ENCODE measurements around the gene PLEKHA7. TPM values are rescaled to one million over a fixed set of nuclear protein-coding genes. Genes with fewer than 3 reads are reported as not detected.

Gene PLEKHA7
- total RNA-seq, 1 experiment from 2014 or later, result 1.7 TPM

- POLR2A ChIA-PET (ENCODE audit: low non-redundant PET), result no interaction called here
- DNase-seq (ENCODE audit: low spot score), result no peak
- no peaks in the 10 kb centered on the region for H3K27me3 ChIP-seq (replicated peaks; ENCODE audit: insufficient read depth, low read depth, low read length, poor library complexity)
- H3K36me3 ChIP-seq (ENCODE audit: insufficient read depth, low read length, poor library complexity, severe bottlenecking), result peaks cover 92% of the 10 kb centered on the region
- no peaks in the 10 kb centered on the region for H3K4me1 ChIP-seq (ENCODE audit: insufficient read depth, low read length, poor library complexity, severe bottlenecking)
- TF ChIP-seq EZH2 (IDR thresholded peaks at IDR 0.05; ENCODE audit: borderline replicate concordance, low read depth, low read length, poor library complexity, severe bottlenecking), result no peak
- TF ChIP-seq CTCF (conservative IDR thresholded peaks at IDR 0.05; ENCODE audit: low read depth, low read length), result no peak
- H3K9me3 ChIP-seq (ENCODE audit: low read depth, low read length, poor library complexity, severe bottlenecking), result no peaks in the 10 kb centered on the region
- intact Hi-C loops (cut with micrococcal nuclease; ENCODE audit: unreplicated experiment), result no loop called here
- no TSS peak for BruUV-seq (replicated peaks)
- H3K27ac ChIP-seq (ENCODE audit: low read depth, low read length, poor library complexity, severe bottlenecking), result no peak overlapping the region
- CTCF ChIA-PET, result no interaction called here
- H3K4me3 ChIP-seq (ENCODE audit: low read depth, low read length, poor library complexity, severe bottlenecking), result no peak overlapping the region
These were observed 263.8 kb downstream of the PLEKHA7 start for GRCh38 chr11:16750417-16750816.

DNA sequence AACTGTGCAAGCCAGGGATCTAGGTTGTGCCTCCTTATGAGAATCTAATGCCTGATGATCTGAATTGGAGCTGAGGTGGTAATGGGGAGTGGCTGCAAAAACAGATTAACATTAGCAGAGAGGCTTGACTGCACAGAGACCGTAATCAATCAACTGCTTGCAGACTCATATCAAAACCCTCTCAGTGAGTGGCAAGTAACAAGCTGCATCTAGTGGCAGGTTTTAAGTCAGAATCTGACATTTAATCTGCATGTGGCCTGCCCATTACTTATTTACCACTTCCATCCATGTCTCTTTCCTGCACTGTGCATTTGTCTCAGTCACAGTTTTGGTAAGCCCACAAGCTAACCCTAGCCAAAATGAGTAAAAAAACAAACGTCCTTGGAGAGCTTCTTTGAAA is 264.5 kb downstream of the PLEKHA7 start:
- TF ChIP-seq CTCF (conservative IDR thresholded peaks at IDR 0.05; ENCODE audit: low read depth, low read length), result no peak
- no peak for TF ChIP-seq EZH2 (IDR thresholded peaks at IDR 0.05; ENCODE audit: borderline replicate concordance, low read depth, low read length, poor library complexity, severe bottlenecking)
- no TSS peak for BruUV-seq (replicated peaks)
- Histone ChIP-seq H3K4me1 (ENCODE audit: insufficient read depth, low read length, poor library complexity, severe bottlenecking) (no peaks in the 10 kb centered on the region), H3K9me3 (ENCODE audit: low read depth, low read length, poor library complexity, severe bottlenecking) (no peaks in the 10 kb centered on the region), H3K27ac (ENCODE audit: low read depth, low read length, poor library complexity, severe bottlenecking) (no peak overlapping the region), H3K36me3 (ENCODE audit: insufficient read depth, low read length, poor library complexity, severe bottlenecking) (peaks cover 91% of the 10 kb centered on the region), H3K27me3 (replicated peaks; ENCODE audit: insufficient read depth, low read depth, low read length, poor library complexity) (no peaks in the 10 kb centered on the region), H3K4me3 (ENCODE audit: low read depth, low read length, poor library complexity, severe bottlenecking) (no peak overlapping the region)
- POLR2A ChIA-PET (ENCODE audit: low non-redundant PET), result no interaction called here
- CTCF ChIA-PET, result no interaction called here
- no peak for DNase-seq (ENCODE audit: low spot score)
- intact Hi-C loops (cut with micrococcal nuclease; ENCODE audit: unreplicated experiment), result no loop called here

DNA sequence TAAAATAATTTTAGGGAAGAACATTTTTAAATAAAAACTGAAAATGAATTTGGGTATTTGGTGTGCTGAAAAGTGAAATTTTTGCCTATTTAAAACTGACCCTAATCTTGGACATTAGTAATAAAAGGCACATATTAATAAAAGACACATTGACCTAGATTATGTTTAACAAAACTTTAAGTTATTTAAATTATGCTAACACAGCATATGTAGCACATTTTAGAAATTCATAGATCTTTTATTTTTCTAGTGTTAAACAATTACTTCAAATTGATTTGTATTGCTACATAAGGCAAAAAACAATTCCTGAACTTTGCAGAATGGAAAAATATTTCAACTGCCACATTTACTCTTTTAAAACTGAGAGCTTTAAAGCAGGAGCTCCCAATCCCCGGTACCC is 265.1 kb downstream of the PLEKHA7 start:
- ChIA-PET CTCF (no interaction called here), POLR2A (ENCODE audit: low non-redundant PET) (no interaction called here)
- no peak for DNase-seq (ENCODE audit: low spot score)
- no TSS peak for BruUV-seq (replicated peaks)
- no peak overlapping the region for H3K27ac ChIP-seq (ENCODE audit: low read depth, low read length, poor library complexity, severe bottlenecking)
- H3K27me3 ChIP-seq (replicated peaks; ENCODE audit: insufficient read depth, low read depth, low read length, poor library complexity), result no peaks in the 10 kb centered on the region
- peaks cover 89% of the 10 kb centered on the region for H3K36me3 ChIP-seq (ENCODE audit: insufficient read depth, low read length, poor library complexity, severe bottlenecking)
- no peaks in the 10 kb centered on the region for H3K9me3 ChIP-seq (ENCODE audit: low read depth, low read length, poor library complexity, severe bottlenecking)
- no peaks in the 10 kb centered on the region for H3K4me1 ChIP-seq (ENCODE audit: insufficient read depth, low read length, poor library complexity, severe bottlenecking)
- no peak overlapping the region for H3K4me3 ChIP-seq (ENCODE audit: low read depth, low read length, poor library complexity, severe bottlenecking)
- intact Hi-C loops (cut with micrococcal nuclease; ENCODE audit: unreplicated experiment), result no loop called here
- TF ChIP-seq CTCF (conservative IDR thresholded peaks at IDR 0.05; ENCODE audit: low read depth, low read length) (no peak), EZH2 (IDR thresholded peaks at IDR 0.05; ENCODE audit: borderline replicate concordance, low read depth, low read length, poor library complexity, severe bottlenecking) (no peak)
